GM23248 (cell line): Measurements from ENCODE around the gene ORAI2. TPM values are rescaled to one million over a fixed set of nuclear protein-coding genes. Genes with fewer than 3 reads are reported as not detected.
"Not testable (repeated sequence)": the region's sequence is repeated elsewhere in the genome, so short reads cannot be mapped to it uniquely, and the experiment has no call there.

Experiments
- DNase-seq: peaks from one replicate; pipeline ENCODE4 v3.0.0-alpha.2; 2015
- H2AFZ ChIP-seq: fragments of 200-600 bp; sonication (generic); 2 replicates; pipeline ENCODE4 v1.6.1; 2016; ENCODE audit warnings: antibody characterized with exemption
- H3F3A ChIP-seq: fragments of 200-600 bp; sonication (generic); 2 replicates; pipeline ENCODE4 v1.6.1; 2016; ENCODE audit warnings: mild to moderate bottlenecking, antibody characterized with exemption, mixed run types; ENCODE audit not compliant: insufficient read depth
- H3K27ac ChIP-seq: fragments of 200-600 bp; sonication (generic); 2 replicates; pipeline ENCODE4 v1.5.1; 2016; ENCODE audit warnings: mild to moderate bottlenecking
- H3K27me3 ChIP-seq: fragments of 200-600 bp; sonication (generic); replicated peaks from 2 replicates; pipeline ENCODE4 v1.6.1; 2016; ENCODE audit warnings: mild to moderate bottlenecking; ENCODE audit not compliant: insufficient read depth
- H3K36me3 ChIP-seq: fragments of 200-600 bp; sonication (generic); 2 replicates; pipeline ENCODE4 v1.6.1; 2016; ENCODE audit warnings: low read depth, mild to moderate bottlenecking
- H3K4me1 ChIP-seq: fragments of 200-600 bp; sonication (generic); 2 replicates; pipeline ENCODE4 v1.6.1; 2016; ENCODE audit warnings: mild to moderate bottlenecking; ENCODE audit not compliant: insufficient read depth
- H3K4me2 ChIP-seq: fragments of 200-600 bp; sonication (generic); one replicate; pipeline ENCODE4 v1.6.1; 2016; ENCODE audit warnings: mild to moderate bottlenecking; ENCODE audit not compliant: unreplicated experiment
- H3K4me3 ChIP-seq: fragments of 200-600 bp; sonication (generic); 2 replicates; pipeline ENCODE4 v1.5.1; 2016; ENCODE audit warnings: mild to moderate bottlenecking
- H3K79me2 ChIP-seq: fragments of 200-600 bp; sonication (generic); 2 replicates; pipeline ENCODE4 v1.6.1; 2016; ENCODE audit warnings: mild to moderate bottlenecking; ENCODE audit not compliant: insufficient read depth
- H3K9ac ChIP-seq: fragments of 200-600 bp; sonication (generic); 2 replicates; pipeline ENCODE4 v1.6.1; 2016; ENCODE audit warnings: mild to moderate bottlenecking
- H3K9me2 ChIP-seq: fragments of 200-600 bp; sonication (generic); 2 replicates; pipeline ENCODE4 v1.6.1; 2016; ENCODE audit warnings: mixed run types, mild to moderate bottlenecking, moderate library complexity; ENCODE audit not compliant: insufficient read depth
- H3K9me3 ChIP-seq: fragments of 200-600 bp; sonication (generic); one replicate; pipeline ENCODE4 v1.6.1; 2017; ENCODE audit warnings: low read depth
- H4K20me1 ChIP-seq: fragments of 200-600 bp; sonication (generic); 2 replicates; pipeline ENCODE4 v1.6.0; 2016; ENCODE audit not compliant: insufficient read depth
- EZH2 ChIP-seq: fragments of 200-600 bp; sonication (generic); IDR thresholded peaks from 2 replicates; pipeline ENCODE4 v1.6.1; 2018; ENCODE audit warnings: antibody characterized with exemption, mild to moderate bottlenecking; ENCODE audit not compliant: insufficient read depth, poor library complexity, severe bottlenecking
- EZH2phosphoT487 ChIP-seq: fragments of 200-600 bp; sonication (generic); IDR thresholded peaks from 2 replicates; pipeline ENCODE4 v1.6.1; 2018; ENCODE audit warnings: antibody characterized with exemption, moderate library complexity, mild to moderate bottlenecking, low read depth; ENCODE audit not compliant: insufficient read depth
- WGBS, 2 experiments: methylation state at CpG; one replicate each; pipeline ENCODE4 v1.1.6; 2015 to 2017; ENCODE audit warnings: low lambda C conversion rate in 2 of 2, low coverage in 1 of 2; ENCODE audit errors: missing lambda C conversion rate in 2 of 2; 5-methylcytosine and 5-hydroxymethylcytosine counted together
- in situ Hi-C: fragments of 300-500 bp; cut with MboI; formaldehyde crosslinking; loops from 2 replicates; pipeline ENCODE4 v1.15.0; 2020
- polyA plus RNA-seq: library from polyadenylated mRNA; unstranded; fragments of >200 nt; fragmentation: Nextera tagmentation; extraction: Ambion mirVana; gene quantifications from 2 replicates; pipeline ENCODE4 v1.2.1, GENCODE V29; 2016
- total RNA-seq: library from RNA; depleted of rRNA; stranded (reverse); fragments of >200 nt; shearing (Covaris generic); gene quantifications from 2 replicates; pipeline ENCODE4 v1.2.3, GENCODE V29; 2014

ORAI2 gene
- total and polyA plus RNA-seq, 2 experiments from 2014 or later, result 30.3 to 42.2 TPM

- Histone ChIP-seq H3K79me2 (no peaks in the 10 kb centered on the region), H3K27me3 (no peaks in the 10 kb centered on the region), H4K20me1 (no peaks in the 10 kb centered on the region), H3K4me2 (no peak overlapping the region), H3K36me3 (no peaks in the 10 kb centered on the region), H3K9me3 (no peaks in the 10 kb centered on the region), H3K9me2 (no peaks in the 10 kb centered on the region), H3K9ac (no peak overlapping the region), H2AFZ (no peak overlapping the region), H3K27ac (no peak overlapping the region), H3K4me3 (no peak overlapping the region), H3K4me1 (no peaks in the 10 kb centered on the region), H3F3A (no peaks in the 10 kb centered on the region)
- no peak for DNase-seq
- 75 to 77% methylated on average over 12 of the region's 12 CpGs for WGBS, 2 experiments
- TF ChIP-seq EZH2phosphoT487 (no peak), EZH2 (no peak)
- in situ Hi-C loops, result no loop called here
These were observed 21.1 kb downstream of the ORAI2 start for GRCh38 chr7:102454468-102454867.

GRCh38 chr7:102454932-102455331 lies 21.6 kb downstream of the ORAI2 start:
- H4K20me1 ChIP-seq, H3K4me1 ChIP-seq, DNase-seq, H3K9me3 ChIP-seq, H2AFZ ChIP-seq, H3K4me2 ChIP-seq, in situ Hi-C loops, H3K4me3 ChIP-seq, H3K9ac ChIP-seq, H3K36me3 ChIP-seq, H3K79me2 ChIP-seq, H3F3A ChIP-seq, H3K9me2 ChIP-seq, H3K27ac ChIP-seq, H3K27me3 ChIP-seq: not testable (repeated sequence)
- WGBS, 2 experiments, result 93 to 97% methylated on average over 10 of the region's 10 CpGs

- no peak overlapping the region for H3K4me3 ChIP-seq
- no peak overlapping the region for H3K27ac ChIP-seq
- no peaks in the 10 kb centered on the region for H3K9me3 ChIP-seq
- no peak overlapping the region for H3K9ac ChIP-seq
- 85 to 95% methylated on average over 11 of the region's 11 CpGs for WGBS, 2 experiments
- no peaks in the 10 kb centered on the region for H4K20me1 ChIP-seq
- no peak for DNase-seq
- H2AFZ ChIP-seq, result no peak overlapping the region
- in situ Hi-C loops, result no loop called here
- TF ChIP-seq EZH2, result no peak
- no peak for TF ChIP-seq EZH2phosphoT487
- H3K27me3 ChIP-seq, result no peaks in the 10 kb centered on the region
- H3K4me2 ChIP-seq, result no peak overlapping the region
- H3K36me3 ChIP-seq, result no peaks in the 10 kb centered on the region
- H3K9me2 ChIP-seq, result no peaks in the 10 kb centered on the region
- no peaks in the 10 kb centered on the region for H3K79me2 ChIP-seq
- no peaks in the 10 kb centered on the region for H3F3A ChIP-seq
- no peaks in the 10 kb centered on the region for H3K4me1 ChIP-seq
These were observed 22.2 kb downstream of the ORAI2 start for GRCh38 chr7:102455596-102455995.

GRCh38 chr7:102456327-102456726 lies 23.0 kb downstream of the ORAI2 start:
- H3K4me1 ChIP-seq, result no peaks in the 10 kb centered on the region
- H3K27me3 ChIP-seq, result no peaks in the 10 kb centered on the region
- H3K27ac ChIP-seq, result no peak overlapping the region
- no peak overlapping the region for H2AFZ ChIP-seq
- no peak overlapping the region for H3K4me3 ChIP-seq
- TF ChIP-seq EZH2 (no peak), EZH2phosphoT487 (no peak)
- 86 to 88% methylated on average over 10 of the region's 10 CpGs for WGBS, 2 experiments
- H3K79me2 ChIP-seq, result no peaks in the 10 kb centered on the region
- in situ Hi-C loops, result no loop called here
- no peak overlapping the region for H3K4me2 ChIP-seq
- no peak overlapping the region for H3K9ac ChIP-seq
- H4K20me1 ChIP-seq, result no peaks in the 10 kb centered on the region
- no peaks in the 10 kb centered on the region for H3K36me3 ChIP-seq
- no peaks in the 10 kb centered on the region for H3F3A ChIP-seq
- H3K9me3 ChIP-seq, result no peaks in the 10 kb centered on the region
- peak; percentile 29 for DNase-seq
- H3K9me2 ChIP-seq, result no peaks in the 10 kb centered on the region

GRCh38 chr7:102457352-102457924 lies 24.1 kb downstream of the ORAI2 start:
- WGBS, 2 experiments, result 83 to 86% methylated on average over 20 to 40 of the region's 40 CpGs
- Histone ChIP-seq H3K9me3 (no peaks in the 10 kb centered on the region), H4K20me1 (no peaks in the 10 kb centered on the region), H3K36me3 (no peaks in the 10 kb centered on the region), H3K27me3 (no peaks in the 10 kb centered on the region), H3F3A (no peaks in the 10 kb centered on the region), H3K27ac (no peak overlapping the region), H3K9ac (no peak overlapping the region), H2AFZ (no peak overlapping the region), H3K4me2 (no peak overlapping the region), H3K79me2 (peaks cover 11% of the 10 kb centered on the region), H3K4me1 (no peaks in the 10 kb centered on the region), H3K9me2 (no peaks in the 10 kb centered on the region), H3K4me3 (no peak overlapping the region)
- DNase-seq, result no peak
- no peak for TF ChIP-seq EZH2
- no peak for TF ChIP-seq EZH2phosphoT487
- in situ Hi-C loops, result no loop called here
